Prostate gland (tissue), 2 donors: ENCODE data around the gene NCCRP1. TPM values are rescaled to one million over a fixed set of nuclear protein-coding genes. Genes with fewer than 3 reads are reported as not detected.

Experiments used
- DNase-seq: peaks from one replicate; pipeline ENCODE4 v3.0.0-alpha.2; 2019; ENCODE audit warnings: low spot score
- H3K27ac ChIP-seq, 2 donors: fragments of 200-600 bp; sonication (generic); 2 replicates each; pipeline ENCODE4 v1.5.1; 2017 to 2019
- H3K27me3 ChIP-seq: fragments of 200-600 bp; sonication (generic); replicated peaks from 2 replicates; pipeline ENCODE4 v1.5.1; 2019; ENCODE audit not compliant: insufficient read depth
- H3K36me3 ChIP-seq, 2 donors: fragments of 200-600 bp; sonication (generic); 1 replicate in 1 of 2; 2 replicates in 1 of 2; pipeline versions ENCODE4 v1.5.1 to v1.8.1; 2017 to 2019
- H3K4me1 ChIP-seq: fragments of 200-600 bp; sonication (generic); replicated peaks from 2 replicates; pipeline ENCODE4 v1.5.1; 2019
- H3K4me3 ChIP-seq, 2 donors: fragments of 200-600 bp; sonication (generic); 2 replicates each; pipeline ENCODE4 v1.5.1; 2017 to 2019
- H3K9me3 ChIP-seq: fragments of 200-600 bp; sonication (generic); 2 replicates; pipeline ENCODE4 v1.5.1; 2017
- POLR2A ChIP-seq: fragments of 450-650 bp; IDR thresholded peaks from one replicate; pipeline ENCODE4 v1.6.1; 2016; ENCODE audit warnings: antibody characterized with exemption, mild to moderate bottlenecking
- POLR2AphosphoS5 ChIP-seq: sonication (generic); formaldehyde crosslinking; IDR thresholded peaks from one replicate; pipeline ENCODE4 v1.6.1; 2017; ENCODE audit warnings: antibody characterized with exemption
- WGBS: methylation state at CpG from one replicate; pipeline ENCODE4 v1.1.5; 2018; 5-methylcytosine and 5-hydroxymethylcytosine counted together
- intact Hi-C: fragments of 100-400 bp; cut with DNase I; formaldehyde crosslinking; loops from one replicate; pipeline ENCODE4 v1.14.2; 2022
- total RNA-seq, 2 donors: library from RNA; depleted of rRNA; stranded (reverse); fragments of >200 nt; gene quantifications; one replicate each; pipeline ENCODE4 v1.1.0, GENCODE V29; 2016
- TF ChIP-seq, protein P1 (sequence below), 4 experiments: fragments of 200-600 bp in 2 of 4; fragments of 450-650 bp in 2 of 4; sonication (generic) in 2 of 4; IDR thresholded peaks; 1 replicate in 3 of 4; 2 replicates in 1 of 4; pipeline ENCODE4 v1.5.1; 2016 to 2019; ENCODE audit warnings: antibody characterized with exemption in 4 of 4, mild to moderate bottlenecking in 2 of 4, moderate library complexity in 2 of 4

NCCRP1 gene
- total RNA-seq, 2 donors from 2014 or later = 1.4 to 2.7 TPM

DNA sequence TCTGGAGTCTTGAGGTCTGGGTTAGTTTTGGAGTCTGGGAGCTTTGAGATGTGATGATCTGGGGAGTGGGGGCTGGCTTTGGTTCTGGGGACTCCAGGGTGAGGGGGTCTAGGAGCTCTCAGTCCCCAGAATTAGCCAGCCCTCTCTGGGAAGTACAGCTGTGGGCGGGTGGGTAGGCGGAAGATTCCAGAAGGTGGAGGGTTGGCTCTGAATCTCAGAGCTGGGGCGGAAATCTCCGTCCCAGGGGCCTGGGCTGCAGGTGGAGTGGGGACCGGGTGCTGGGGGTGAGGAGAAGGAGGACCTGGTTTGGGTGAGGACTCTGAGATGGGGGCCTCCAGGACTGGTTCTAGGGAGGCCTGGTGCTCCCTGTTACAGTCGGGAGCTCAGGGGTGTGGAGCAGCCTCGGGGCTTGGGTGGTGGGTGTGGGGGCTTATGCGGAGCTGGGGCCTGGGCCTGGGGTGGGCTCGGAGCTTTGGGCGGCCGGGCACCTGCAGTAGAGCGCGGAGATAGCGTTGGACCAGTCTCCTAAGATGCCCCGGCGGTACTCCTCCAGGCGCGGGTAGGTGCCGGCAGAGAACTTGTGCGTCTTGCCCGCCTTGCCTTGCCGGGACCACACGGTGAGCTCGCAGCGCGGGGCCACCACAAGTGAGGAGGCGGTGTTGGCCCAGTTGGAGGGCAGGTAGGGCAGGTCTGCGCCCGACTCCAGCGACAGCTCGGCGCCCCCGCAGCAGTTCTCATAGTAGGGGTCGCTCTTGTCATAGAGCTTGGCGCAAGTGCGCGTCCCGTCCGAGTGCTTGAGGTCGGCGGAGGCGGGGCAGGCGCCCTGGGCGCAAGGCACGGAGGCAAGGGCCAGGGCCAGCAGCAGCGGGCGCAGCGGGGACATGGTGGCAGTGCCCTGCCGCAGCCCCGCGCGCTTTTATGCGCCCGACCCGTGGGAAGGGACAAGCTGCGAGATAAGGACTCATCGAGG, 6.9 kb downstream of the NCCRP1 start, which contains the start of gene SYCN:
TSS of gene SYCN (minus strand) at position 892 of the 970 bp plus-strand sequence. CDS start at position 883, 9 bp downstream.
- no peaks in the 10 kb centered on the region for H3K4me1 ChIP-seq
- no peak for DNase-seq
- intact Hi-C loops = no loop called here
- no peak for TF ChIP-seq POLR2AphosphoS5
- 38% methylated on average over 23 of the region's 57 CpGs for WGBS
- H3K27me3 ChIP-seq = peaks cover 21% of the 10 kb centered on the region
- no peak within 1 kb of the TSS for H3K4me3 ChIP-seq
- H3K36me3 ChIP-seq = no peaks in the 10 kb centered on the region
- no peaks in the 10 kb centered on the region for H3K9me3 ChIP-seq
- H3K27ac ChIP-seq = no peak within 1 kb of the TSS

DNA sequence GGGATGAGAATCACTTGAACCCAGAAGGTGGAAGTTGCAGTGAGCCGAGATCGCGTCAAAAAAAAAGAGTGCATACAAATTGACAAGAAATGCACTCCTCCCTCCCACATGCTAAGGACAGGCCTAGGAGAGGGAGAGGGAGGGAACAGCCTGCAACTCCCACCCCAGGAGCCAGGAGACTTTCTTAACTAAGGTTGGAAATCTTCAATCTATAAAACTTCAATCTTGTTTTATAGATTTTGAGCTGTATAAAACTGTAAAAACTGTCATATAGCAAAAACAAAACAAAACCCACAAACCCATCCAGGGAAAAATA, 8.6 kb downstream of the NCCRP1 start:
- Histone ChIP-seq H3K4me1 (no peaks in the 10 kb centered on the region), H3K27ac (no peak overlapping the region), H3K9me3 (no peaks in the 10 kb centered on the region), H3K36me3 (no peaks in the 10 kb centered on the region), H3K27me3 (peaks cover 17% of the 10 kb centered on the region), H3K4me3 (no peak overlapping the region)
- 83% methylated on average over 3 of the region's 3 CpGs for WGBS
- DNase-seq = no peak
- intact Hi-C loops = no loop called here
- TF ChIP-seq POLR2A = no peak
- TF ChIP-seq POLR2AphosphoS5 = no peak
- TF ChIP-seq, protein P1, sequence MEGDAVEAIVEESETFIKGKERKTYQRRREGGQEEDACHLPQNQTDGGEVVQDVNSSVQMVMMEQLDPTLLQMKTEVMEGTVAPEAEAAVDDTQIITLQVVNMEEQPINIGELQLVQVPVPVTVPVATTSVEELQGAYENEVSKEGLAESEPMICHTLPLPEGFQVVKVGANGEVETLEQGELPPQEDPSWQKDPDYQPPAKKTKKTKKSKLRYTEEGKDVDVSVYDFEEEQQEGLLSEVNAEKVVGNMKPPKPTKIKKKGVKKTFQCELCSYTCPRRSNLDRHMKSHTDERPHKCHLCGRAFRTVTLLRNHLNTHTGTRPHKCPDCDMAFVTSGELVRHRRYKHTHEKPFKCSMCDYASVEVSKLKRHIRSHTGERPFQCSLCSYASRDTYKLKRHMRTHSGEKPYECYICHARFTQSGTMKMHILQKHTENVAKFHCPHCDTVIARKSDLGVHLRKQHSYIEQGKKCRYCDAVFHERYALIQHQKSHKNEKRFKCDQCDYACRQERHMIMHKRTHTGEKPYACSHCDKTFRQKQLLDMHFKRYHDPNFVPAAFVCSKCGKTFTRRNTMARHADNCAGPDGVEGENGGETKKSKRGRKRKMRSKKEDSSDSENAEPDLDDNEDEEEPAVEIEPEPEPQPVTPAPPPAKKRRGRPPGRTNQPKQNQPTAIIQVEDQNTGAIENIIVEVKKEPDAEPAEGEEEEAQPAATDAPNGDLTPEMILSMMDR (IDR thresholded peaks at IDR 0.05) = no peak

DNA sequence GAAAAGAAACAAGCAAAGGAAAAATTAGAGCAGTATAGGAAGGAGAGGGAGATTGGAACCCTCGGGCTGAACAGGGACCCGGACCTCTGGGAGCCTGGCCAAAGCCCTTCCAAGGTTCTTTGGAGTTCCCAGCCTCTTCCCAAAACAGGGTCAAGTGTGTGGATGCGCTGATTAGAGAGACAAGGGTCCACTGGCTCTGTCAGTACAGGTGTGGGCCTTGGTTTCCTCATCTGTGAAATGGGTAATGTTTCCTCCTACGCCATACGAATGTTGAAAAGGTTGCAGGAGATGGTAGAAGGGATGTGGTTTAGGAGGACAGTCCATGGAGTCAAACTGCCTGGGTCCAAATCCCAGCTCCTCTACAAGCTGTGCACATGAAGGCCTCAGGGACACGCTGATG, 9.4 kb downstream of the NCCRP1 start:
- no peaks in the 10 kb centered on the region for H3K36me3 ChIP-seq
- H3K4me1 ChIP-seq = no peaks in the 10 kb centered on the region
- TF ChIP-seq, protein P1 (IDR thresholded peaks at IDR 0.05) = no peak
- no peak for TF ChIP-seq POLR2AphosphoS5
- TF ChIP-seq POLR2A = no peak
- no peak overlapping the region for H3K4me3 ChIP-seq
- H3K27me3 ChIP-seq = peaks cover 17% of the 10 kb centered on the region
- H3K27ac ChIP-seq = no peak overlapping the region
- WGBS = 89% methylated on average over 6 of the region's 6 CpGs
- DNase-seq = no peak
- H3K9me3 ChIP-seq = no peaks in the 10 kb centered on the region
- intact Hi-C loops = no loop called here

GRCh38 chr19:39207293-39207836, 10.6 kb downstream of the NCCRP1 start:
- TF ChIP-seq, protein P1 (IDR thresholded peaks at IDR 0.05) = no peak
- TF ChIP-seq POLR2A = no peak
- TF ChIP-seq POLR2AphosphoS5 = no peak
- WGBS = 81% methylated on average over 6 of the region's 6 CpGs
- DNase-seq = no peak
- H3K9me3 ChIP-seq = no peaks in the 10 kb centered on the region
- H3K36me3 ChIP-seq = no peaks in the 10 kb centered on the region
- H3K4me1 ChIP-seq = no peaks in the 10 kb centered on the region
- no peak overlapping the region for H3K27ac ChIP-seq
- intact Hi-C loops = no loop called here
- H3K27me3 ChIP-seq = peaks cover 16% of the 10 kb centered on the region
- H3K4me3 ChIP-seq = no peak overlapping the region

- DNase-seq = no peak
- Histone ChIP-seq H3K36me3 (no peaks in the 10 kb centered on the region), H3K27ac (no peak overlapping the region), H3K4me1 (no peaks in the 10 kb centered on the region), H3K9me3 (no peaks in the 10 kb centered on the region), H3K27me3 (peaks cover 9% of the 10 kb centered on the region), H3K4me3 (no peak overlapping the region)
- WGBS = 74% methylated on average over 9 of the region's 9 CpGs
- TF ChIP-seq, protein P1 (IDR thresholded peaks at IDR 0.05) = no peak
- intact Hi-C loops = no loop called here
These were observed 11.5 kb downstream of the NCCRP1 start for GRCh38 chr19:39208175-39208795.
